ENCODE data around the gene UBP1.
"Not testable (repeated sequence)": the region's sequence is repeated elsewhere in the genome, so short reads cannot be mapped to it uniquely, and the experiment has no call there.

The UBP1 gene

GRCh38 chr3:33437556-33438283 lies 2.5 kb downstream of the UBP1 start:
- no peaks in the 10 kb centered on the region for H3K9me3 ChIP-seq (ENCODE audit: control insufficient read depth in 2 of 2, low read length in 2 of 2)
- H3K36me3 ChIP-seq (ENCODE audit: control insufficient read depth in 2 of 2, insufficient read depth in 2 of 2, low read length in 2 of 2) = no peaks in the 10 kb centered on the region
- H3K4me1 ChIP-seq (ENCODE audit: control insufficient read depth, insufficient read depth, low read length) = peaks cover 10% of the 10 kb centered on the region
- peak overlapping the region; percentile 87 to 95 for H3K4me3 ChIP-seq (ENCODE audit: low read length in 2 of 2)
- H3K27ac ChIP-seq (ENCODE audit: low read length) = peak overlapping the region; percentile 80
- no peaks in the 10 kb centered on the region for H3K27me3 ChIP-seq (ENCODE audit: control insufficient read depth in 1 of 2, insufficient read depth in 2 of 2, low read length in 2 of 2)
- H3K9ac ChIP-seq (ENCODE audit: low read length in 2 of 2) = peak overlapping the region in 1 of 2 donors; percentile 84

DNA sequence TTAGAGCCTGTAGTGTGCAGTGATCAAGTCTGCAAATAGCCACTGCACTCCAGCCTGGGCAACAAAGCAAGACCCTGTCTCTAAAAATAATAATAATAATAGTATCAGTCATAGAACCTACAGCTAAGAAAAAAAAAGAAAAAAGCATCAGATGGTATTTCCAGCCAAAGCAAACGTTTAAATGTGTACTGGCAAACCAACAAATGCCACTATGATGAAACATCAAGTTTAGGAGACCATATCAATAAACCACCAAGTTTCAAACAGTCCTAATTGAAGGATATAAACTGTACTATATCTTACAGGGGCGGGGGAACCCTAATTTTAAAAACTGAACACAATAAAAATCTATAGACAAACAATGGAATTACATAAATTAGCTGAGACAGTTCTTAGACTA lies 6.4 kb downstream of the UBP1 start:
- Histone ChIP-seq H3K9me3 (ENCODE audit: control insufficient read depth in 2 of 2, low read length in 2 of 2) (no peaks in the 10 kb centered on the region), H3K4me1 (ENCODE audit: control insufficient read depth, insufficient read depth, low read length) (peaks cover 10% of the 10 kb centered on the region), H3K9ac (ENCODE audit: low read length in 2 of 2) (no peak overlapping the region), H3K27ac (ENCODE audit: low read length) (no peak overlapping the region), H3K27me3 (ENCODE audit: control insufficient read depth in 1 of 2, insufficient read depth in 2 of 2, low read length in 2 of 2) (no peaks in the 10 kb centered on the region), H3K4me3 (ENCODE audit: low read length in 2 of 2) (no peak overlapping the region), H3K36me3 (ENCODE audit: control insufficient read depth in 2 of 2, insufficient read depth in 2 of 2, low read length in 2 of 2) (no peaks in the 10 kb centered on the region)

GRCh38 chr3:33430571-33430970 lies 9.6 kb downstream of the UBP1 start:
- H3K36me3 ChIP-seq (ENCODE audit: control insufficient read depth in 2 of 2, insufficient read depth in 2 of 2, low read length in 2 of 2) = no peaks in the 10 kb centered on the region
- no peak overlapping the region for H3K9ac ChIP-seq (ENCODE audit: low read length in 2 of 2)
- H3K4me1 ChIP-seq (ENCODE audit: control insufficient read depth, insufficient read depth, low read length) = peaks cover 2% of the 10 kb centered on the region
- no peaks in the 10 kb centered on the region for H3K9me3 ChIP-seq (ENCODE audit: control insufficient read depth in 2 of 2, low read length in 2 of 2)
- no peaks in the 10 kb centered on the region for H3K27me3 ChIP-seq (ENCODE audit: control insufficient read depth in 1 of 2, insufficient read depth in 2 of 2, low read length in 2 of 2)
- no peak overlapping the region for H3K4me3 ChIP-seq (ENCODE audit: low read length in 2 of 2)
- no peak overlapping the region for H3K27ac ChIP-seq (ENCODE audit: low read length)

- no peaks in the 10 kb centered on the region for H3K4me1 ChIP-seq (ENCODE audit: control insufficient read depth, insufficient read depth, low read length)
- no peak overlapping the region for H3K4me3 ChIP-seq (ENCODE audit: low read length in 2 of 2)
- H3K36me3 ChIP-seq (ENCODE audit: control insufficient read depth in 2 of 2, insufficient read depth in 2 of 2, low read length in 2 of 2) = no peaks in the 10 kb centered on the region
- no peaks in the 10 kb centered on the region for H3K9me3 ChIP-seq (ENCODE audit: control insufficient read depth in 2 of 2, low read length in 2 of 2)
- H3K27me3 ChIP-seq (ENCODE audit: control insufficient read depth in 1 of 2, insufficient read depth in 2 of 2, low read length in 2 of 2) = no peaks in the 10 kb centered on the region
- no peak overlapping the region for H3K27ac ChIP-seq (ENCODE audit: low read length)
- H3K9ac ChIP-seq (ENCODE audit: low read length in 2 of 2) = no peak overlapping the region
Measured at GRCh38 chr3:33430061-33430460, 10.1 kb downstream of the UBP1 start.

DNA sequence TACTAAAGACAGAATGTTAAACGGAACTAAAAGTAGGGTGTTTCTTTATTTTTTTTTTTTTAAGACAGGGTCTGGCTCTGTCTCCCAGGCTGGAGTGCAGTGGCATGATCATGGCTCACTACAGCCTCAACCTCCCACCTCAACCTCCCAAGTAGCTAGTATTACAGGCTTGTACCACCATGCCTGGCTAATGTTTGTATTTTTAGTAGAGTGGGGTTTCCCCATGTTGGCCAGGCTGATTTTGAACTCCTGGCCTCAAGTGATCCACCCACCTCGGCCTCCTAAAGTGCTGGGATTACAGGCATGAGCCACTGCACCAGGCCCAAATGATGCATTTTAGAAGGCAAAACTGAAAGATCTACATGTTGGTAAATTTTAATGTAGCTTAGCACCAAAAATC lies 10.9 kb downstream of the UBP1 start:
- not testable (repeated sequence) for H3K4me1 ChIP-seq (ENCODE audit: control insufficient read depth, insufficient read depth, low read length)

DNA sequence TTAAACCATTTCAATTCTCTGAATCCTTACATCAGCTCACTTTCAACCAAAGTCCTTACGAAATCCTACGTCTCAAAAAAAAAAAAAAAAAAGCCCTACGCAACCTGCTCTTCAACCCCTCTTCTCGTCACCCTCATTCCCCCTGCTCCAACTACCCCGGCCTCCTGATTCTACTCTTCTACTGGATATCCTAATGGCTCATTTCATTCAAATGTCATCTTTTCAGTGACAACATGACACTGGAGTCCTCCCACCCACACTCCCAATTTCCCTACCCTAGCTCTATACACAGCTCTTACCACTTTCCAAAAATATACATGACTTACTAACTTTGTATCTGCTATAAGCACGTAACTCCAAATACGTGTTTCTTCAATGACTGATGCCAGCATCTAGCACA lies 11.5 kb downstream of the UBP1 start:
- Histone ChIP-seq H3K36me3 (ENCODE audit: control insufficient read depth in 2 of 2, insufficient read depth in 2 of 2, low read length in 2 of 2) (peaks cover 0 to 3% of the 10 kb centered on the region in 2 donors), H3K27ac (ENCODE audit: low read length) (no peak overlapping the region), H3K4me1 (ENCODE audit: control insufficient read depth, insufficient read depth, low read length) (no peaks in the 10 kb centered on the region), H3K4me3 (ENCODE audit: low read length in 2 of 2) (no peak overlapping the region), H3K9me3 (ENCODE audit: control insufficient read depth in 2 of 2, low read length in 2 of 2) (no peaks in the 10 kb centered on the region), H3K9ac (ENCODE audit: low read length in 2 of 2) (no peak overlapping the region), H3K27me3 (ENCODE audit: control insufficient read depth in 1 of 2, insufficient read depth in 2 of 2, low read length in 2 of 2) (no peaks in the 10 kb centered on the region)

More for the DNA sequence above, 10.9 kb downstream of the UBP1 start:
- H3K36me3 ChIP-seq (ENCODE audit: control insufficient read depth in 2 of 2, insufficient read depth in 2 of 2, low read length in 2 of 2); H3K9ac ChIP-seq (ENCODE audit: low read length in 2 of 2); H3K27me3 ChIP-seq (ENCODE audit: control insufficient read depth in 1 of 2, insufficient read depth in 2 of 2, low read length in 2 of 2); H3K27ac ChIP-seq (ENCODE audit: low read length); H3K9me3 ChIP-seq (ENCODE audit: control insufficient read depth in 2 of 2, low read length in 2 of 2); H3K4me3 ChIP-seq (ENCODE audit: low read length in 2 of 2): not testable (repeated sequence)

GRCh38 chr3:33426630-33427317 lies 13.4 kb downstream of the UBP1 start:
- H3K9me3 ChIP-seq (ENCODE audit: control insufficient read depth in 2 of 2, low read length in 2 of 2) = no peaks in the 10 kb centered on the region
- peaks cover 0 to 4% of the 10 kb centered on the region in 2 donors for H3K36me3 ChIP-seq (ENCODE audit: control insufficient read depth in 2 of 2, insufficient read depth in 2 of 2, low read length in 2 of 2)
- no peaks in the 10 kb centered on the region for H3K27me3 ChIP-seq (ENCODE audit: control insufficient read depth in 1 of 2, insufficient read depth in 2 of 2, low read length in 2 of 2)
- no peak overlapping the region for H3K4me3 ChIP-seq (ENCODE audit: low read length in 2 of 2)
- H3K4me1 ChIP-seq (ENCODE audit: control insufficient read depth, insufficient read depth, low read length) = no peaks in the 10 kb centered on the region
- no peak overlapping the region for H3K27ac ChIP-seq (ENCODE audit: low read length)
- H3K9ac ChIP-seq (ENCODE audit: low read length in 2 of 2) = no peak overlapping the region

GRCh38 chr3:33426068-33426467 lies 14.1 kb downstream of the UBP1 start:
- Histone ChIP-seq H3K27me3 (ENCODE audit: control insufficient read depth in 1 of 2, insufficient read depth in 2 of 2, low read length in 2 of 2) (no peaks in the 10 kb centered on the region), H3K27ac (ENCODE audit: low read length) (no peak overlapping the region), H3K4me1 (ENCODE audit: control insufficient read depth, insufficient read depth, low read length) (no peaks in the 10 kb centered on the region)

GRCh38 chr3:33425453-33425852 lies 14.8 kb downstream of the UBP1 start:
- no peaks in the 10 kb centered on the region for H3K27me3 ChIP-seq (ENCODE audit: control insufficient read depth in 1 of 2, insufficient read depth in 2 of 2, low read length in 2 of 2)
- H3K36me3 ChIP-seq (ENCODE audit: control insufficient read depth in 2 of 2, insufficient read depth in 2 of 2, low read length in 2 of 2) = peaks cover 0 to 6% of the 10 kb centered on the region in 2 donors
- no peak overlapping the region for H3K4me3 ChIP-seq (ENCODE audit: low read length in 2 of 2)
- no peak overlapping the region for H3K9ac ChIP-seq (ENCODE audit: low read length in 2 of 2)
- no peaks in the 10 kb centered on the region for H3K4me1 ChIP-seq (ENCODE audit: control insufficient read depth, insufficient read depth, low read length)
- H3K27ac ChIP-seq (ENCODE audit: low read length) = no peak overlapping the region
- no peaks in the 10 kb centered on the region for H3K9me3 ChIP-seq (ENCODE audit: control insufficient read depth in 2 of 2, low read length in 2 of 2)

More at GRCh38 chr3:33426068-33426467, 14.1 kb downstream of the UBP1 start:
- H3K9ac ChIP-seq (ENCODE audit: low read length in 2 of 2) = no peak overlapping the region
- H3K36me3 ChIP-seq (ENCODE audit: control insufficient read depth in 2 of 2, insufficient read depth in 2 of 2, low read length in 2 of 2) = peaks cover 0 to 4% of the 10 kb centered on the region in 2 donors
- no peaks in the 10 kb centered on the region for H3K9me3 ChIP-seq (ENCODE audit: control insufficient read depth in 2 of 2, low read length in 2 of 2)
- no peak overlapping the region for H3K4me3 ChIP-seq (ENCODE audit: low read length in 2 of 2)

GRCh38 chr3:33424606-33425452 lies 15.4 kb downstream of the UBP1 start:
- no peaks in the 10 kb centered on the region for H3K4me1 ChIP-seq (ENCODE audit: control insufficient read depth, insufficient read depth, low read length)
- no peaks in the 10 kb centered on the region for H3K9me3 ChIP-seq (ENCODE audit: control insufficient read depth in 2 of 2, low read length in 2 of 2)
- H3K36me3 ChIP-seq (ENCODE audit: control insufficient read depth in 2 of 2, insufficient read depth in 2 of 2, low read length in 2 of 2) = peaks cover 0 to 6% of the 10 kb centered on the region in 2 donors
- no peak overlapping the region for H3K4me3 ChIP-seq (ENCODE audit: low read length in 2 of 2)
- no peak overlapping the region for H3K9ac ChIP-seq (ENCODE audit: low read length in 2 of 2)
- no peak overlapping the region for H3K27ac ChIP-seq (ENCODE audit: low read length)
- no peaks in the 10 kb centered on the region for H3K27me3 ChIP-seq (ENCODE audit: control insufficient read depth in 1 of 2, insufficient read depth in 2 of 2, low read length in 2 of 2)

Measured in stomach smooth muscle (tissue), 2 donors.